Left ventricle myocardium inferior (tissue), 1 donor: Measurements from ENCODE around the gene NRG2. TPM values are rescaled to one million over a fixed set of nuclear protein-coding genes. Genes with fewer than 3 reads are reported as not detected.

Source experiments
- DNase-seq: peaks from one replicate; pipeline ENCODE4 v3.0.0-alpha.2; 2020
- H3K27ac ChIP-seq: fragments of 200-600 bp; replicated peaks from 2 replicates; pipeline ENCODE4 v1.8.0; 2021
- H3K27me3 ChIP-seq: fragments of 200-600 bp; 2 replicates; pipeline ENCODE4 v1.8.0; 2021; ENCODE audit warnings: low read depth
- H3K36me3 ChIP-seq: fragments of 200-600 bp; 2 replicates; pipeline ENCODE4 v1.8.0; 2021
- H3K4me1 ChIP-seq: fragments of 200-600 bp; 2 replicates; pipeline ENCODE4 v1.8.0; 2021
- H3K4me3 ChIP-seq: fragments of 200-600 bp; 2 replicates; pipeline ENCODE4 v1.8.0; 2021; ENCODE audit warnings: mild to moderate bottlenecking, moderate library complexity
- H3K9me3 ChIP-seq: fragments of 200-600 bp; replicated peaks from 2 replicates; pipeline ENCODE4 v1.8.0; 2021
- CTCF ChIP-seq: fragments of 200-600 bp; IDR thresholded peaks from 2 replicates; pipeline ENCODE4 v1.8.0; 2021; ENCODE audit warnings: antibody characterized with exemption, mild to moderate bottlenecking, borderline replicate concordance
- intact Hi-C: fragments of 100-400 bp; cut with micrococcal nuclease; formaldehyde crosslinking; loops from one replicate; pipeline ENCODE4 v1.11.0; 2022
- total RNA-seq: library from RNA; stranded (reverse); fragmentation: NEBNext Ultra II Directional; extraction: Animal tissue kit (Norgen Biotek cat#: 25700); gene quantifications from one replicate; pipeline ENCODE4 v1.2.1, GENCODE V29; 2021
- donor health status: DM: no; HTN: yes; CAD: no; lungs with severe emphysema.

The NRG2 gene
- total RNA-seq, 1 donor from 2014 or later: 3.1 TPM

GRCh38 chr5:140005145-140005591 is 37.9 kb downstream of the NRG2 start:
- TF ChIP-seq CTCF: no peak
- intact Hi-C loops: no loop called here
- DNase-seq: no peak
- Histone ChIP-seq H3K27ac (no peak overlapping the region), H3K4me1 (peaks cover 58% of the 10 kb centered on the region), H3K4me3 (no peak overlapping the region), H3K9me3 (no peaks in the 10 kb centered on the region), H3K36me3 (no peaks in the 10 kb centered on the region), H3K27me3 (no peaks in the 10 kb centered on the region)

GRCh38 chr5:140004174-140004573 is 38.9 kb downstream of the NRG2 start:
- Histone ChIP-seq H3K36me3 (no peaks in the 10 kb centered on the region), H3K9me3 (no peaks in the 10 kb centered on the region), H3K27ac (peak overlapping the region; percentile 24), H3K4me1 (peaks cover 63% of the 10 kb centered on the region), H3K4me3 (no peak overlapping the region), H3K27me3 (no peaks in the 10 kb centered on the region)
- no peak for TF ChIP-seq CTCF
- no peak for DNase-seq
- intact Hi-C loops: no loop called here

- Histone ChIP-seq H3K27ac (peak overlapping the region; percentile 87), H3K27me3 (no peaks in the 10 kb centered on the region), H3K4me1 (peaks cover 63% of the 10 kb centered on the region), H3K36me3 (no peaks in the 10 kb centered on the region), H3K4me3 (no peak overlapping the region), H3K9me3 (no peaks in the 10 kb centered on the region)
- intact Hi-C loops: no loop called here
- DNase-seq: no peak
- no peak for TF ChIP-seq CTCF
Measured at GRCh38 chr5:140003519-140003918, 39.6 kb downstream of the NRG2 start.

GRCh38 chr5:140000332-140000731 is 42.8 kb downstream of the NRG2 start:
- peak; percentile 34 for DNase-seq
- H3K4me1 ChIP-seq: peaks cover 44% of the 10 kb centered on the region
- H3K4me3 ChIP-seq: peak overlapping the region; percentile 44
- peak overlapping the region; percentile 87 for H3K27ac ChIP-seq
- TF ChIP-seq CTCF: no peak
- intact Hi-C loops: no loop called here
- no peaks in the 10 kb centered on the region for H3K27me3 ChIP-seq
- no peaks in the 10 kb centered on the region for H3K9me3 ChIP-seq
- no peaks in the 10 kb centered on the region for H3K36me3 ChIP-seq

- no peak overlapping the region for H3K4me3 ChIP-seq
- DNase-seq: no peak
- H3K9me3 ChIP-seq: no peaks in the 10 kb centered on the region
Measured at GRCh38 chr5:139998837-139999236, 44.3 kb downstream of the NRG2 start.

More at GRCh38 chr5:139998837-139999236, 44.3 kb downstream of the NRG2 start:
- Histone ChIP-seq H3K4me1 (peaks cover 32% of the 10 kb centered on the region), H3K27me3 (no peaks in the 10 kb centered on the region), H3K36me3 (no peaks in the 10 kb centered on the region), H3K27ac (peak overlapping the region; percentile 87)
- no peak for TF ChIP-seq CTCF
- intact Hi-C loops: no loop called here
